MM.1S (cell line): ENCODE measurements around the gene LCAT.

Experiments used
- DNase-seq: peaks from one replicate; pipeline ENCODE4 v3.0.0-alpha.2; 2015
- H2AFZ ChIP-seq: fragments of 300-600 bp; sonication (generic); 2 replicates; pipeline ENCODE4 v1.6.0; 2016; ENCODE audit warnings: antibody characterized with exemption, low read length
- H3F3A ChIP-seq: fragments of 300-600 bp; sonication (generic); 2 replicates; pipeline ENCODE4 v1.6.1; 2016; ENCODE audit warnings: mild to moderate bottlenecking, antibody characterized with exemption, low read length, moderate library complexity, mixed read lengths; ENCODE audit not compliant: insufficient read depth
- H3K27ac ChIP-seq: fragments of 300-600 bp; sonication (generic); 2 replicates; pipeline ENCODE4 v1.5.1; 2016; ENCODE audit warnings: mild to moderate bottlenecking, low read length
- H3K27me3 ChIP-seq: fragments of 300-600 bp; sonication (generic); replicated peaks from 2 replicates; pipeline ENCODE4 v1.6.0; 2016; ENCODE audit warnings: low read length; ENCODE audit not compliant: insufficient read depth
- H3K36me3 ChIP-seq: fragments of 300-600 bp; sonication (generic); replicated peaks from 2 replicates; pipeline ENCODE4 v1.6.1; 2016; ENCODE audit warnings: mild to moderate bottlenecking, low read length, mixed read lengths; ENCODE audit not compliant: insufficient read depth
- H3K4me1 ChIP-seq: fragments of 300-600 bp; sonication (generic); 2 replicates; pipeline ENCODE4 v1.6.1; 2016; ENCODE audit warnings: low read length, mixed read lengths
- H3K4me2 ChIP-seq: fragments of 300-600 bp; sonication (generic); 2 replicates; pipeline ENCODE4 v1.6.0; 2016; ENCODE audit warnings: low read depth, low read length
- H3K4me3 ChIP-seq: fragments of 300-600 bp; sonication (generic); 2 replicates; pipeline ENCODE4 v1.5.1; 2016; ENCODE audit warnings: low read length, mixed read lengths
- H3K79me2 ChIP-seq: fragments of 300-600 bp; sonication (generic); 2 replicates; pipeline ENCODE4 v1.6.1; 2016; ENCODE audit warnings: mixed run types, low read length, mixed read lengths
- H3K9ac ChIP-seq: fragments of 300-600 bp; sonication (generic); 2 replicates; pipeline ENCODE4 v1.6.1; 2016; ENCODE audit warnings: low read length, mixed read lengths
- H3K9me2 ChIP-seq: fragments of 300-600 bp; sonication (generic); replicated peaks from 2 replicates; pipeline ENCODE4 v1.6.1; 2016; ENCODE audit warnings: mild to moderate bottlenecking, low read length, mixed read lengths; ENCODE audit not compliant: insufficient read depth
- H3K9me3 ChIP-seq: fragments of 300-600 bp; sonication (generic); replicated peaks from 2 replicates; pipeline ENCODE4 v1.6.1; 2016; ENCODE audit warnings: mild to moderate bottlenecking, low read length, mixed read lengths; ENCODE audit not compliant: insufficient read depth
- H4K20me1 ChIP-seq: fragments of 300-600 bp; sonication (generic); 2 replicates; pipeline ENCODE4 v1.6.1; 2016; ENCODE audit warnings: mild to moderate bottlenecking, low read length, moderate library complexity, mixed read lengths; ENCODE audit not compliant: insufficient read depth
- EZH2 ChIP-seq: fragments of 300-600 bp; sonication (generic); optimal IDR thresholded peaks from 2 replicates; pipeline ENCODE3; 2017; ENCODE audit warnings: low read depth, mild to moderate bottlenecking, antibody characterized with exemption, low read length, mixed read lengths
- EZH2phosphoT487 ChIP-seq: fragments of 300-600 bp; sonication (generic); IDR thresholded peaks from 2 replicates; pipeline ENCODE4 v1.6.1; 2018; ENCODE audit warnings: antibody characterized with exemption, low read length
- TF ChIP-seq, protein P1 (sequence below): fragments of 300-600 bp; sonication (generic); IDR thresholded peaks from 2 replicates; pipeline ENCODE4 v1.5.1; 2016; ENCODE audit warnings: antibody characterized with exemption, low read length, mixed read lengths

LCAT gene, protein sequence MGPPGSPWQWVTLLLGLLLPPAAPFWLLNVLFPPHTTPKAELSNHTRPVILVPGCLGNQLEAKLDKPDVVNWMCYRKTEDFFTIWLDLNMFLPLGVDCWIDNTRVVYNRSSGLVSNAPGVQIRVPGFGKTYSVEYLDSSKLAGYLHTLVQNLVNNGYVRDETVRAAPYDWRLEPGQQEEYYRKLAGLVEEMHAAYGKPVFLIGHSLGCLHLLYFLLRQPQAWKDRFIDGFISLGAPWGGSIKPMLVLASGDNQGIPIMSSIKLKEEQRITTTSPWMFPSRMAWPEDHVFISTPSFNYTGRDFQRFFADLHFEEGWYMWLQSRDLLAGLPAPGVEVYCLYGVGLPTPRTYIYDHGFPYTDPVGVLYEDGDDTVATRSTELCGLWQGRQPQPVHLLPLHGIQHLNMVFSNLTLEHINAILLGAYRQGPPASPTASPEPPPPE

DNA sequence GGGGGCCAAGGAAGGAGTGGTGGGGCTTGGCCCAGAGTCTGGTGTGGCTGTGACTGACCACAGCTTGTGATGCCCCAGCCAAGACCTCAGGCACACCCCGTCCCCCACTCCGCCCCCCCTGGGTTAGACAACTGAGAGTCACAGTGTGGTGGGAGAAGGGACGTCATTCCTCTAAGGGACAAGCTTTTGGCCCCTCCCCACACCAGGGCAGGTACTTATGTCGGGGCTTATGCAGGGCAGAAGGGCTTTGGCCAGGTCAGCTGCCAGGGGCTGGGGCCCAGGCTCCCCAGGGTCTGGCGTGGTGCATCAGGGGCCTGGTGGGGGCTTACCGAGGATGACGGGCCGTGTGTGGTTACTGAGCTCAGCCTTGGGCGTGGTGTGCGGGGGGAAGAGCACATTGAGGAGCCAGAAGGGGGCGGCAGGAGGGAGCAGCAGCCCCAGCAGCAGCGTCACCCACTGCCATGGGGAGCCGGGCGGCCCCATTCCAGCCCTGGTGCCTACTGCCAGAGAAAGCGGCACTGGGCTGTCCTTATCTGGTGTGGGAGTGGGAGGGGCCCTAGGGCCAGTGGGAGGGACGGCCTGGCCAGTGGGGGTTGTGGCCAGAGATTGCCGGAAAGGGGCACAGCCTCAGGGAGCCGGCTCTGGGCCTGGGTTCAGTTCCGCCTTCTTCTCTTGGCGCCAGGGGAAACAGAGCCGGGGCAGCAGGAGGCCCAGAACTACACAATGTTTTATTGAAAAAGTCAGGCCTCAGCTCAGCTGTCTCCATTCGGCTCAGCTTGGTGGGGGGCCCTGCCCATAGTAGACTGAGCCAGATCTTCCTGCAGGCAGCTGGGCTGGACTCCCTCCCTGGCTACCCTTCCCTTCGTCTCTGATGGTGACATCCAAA is at the start of gene LCAT:
TSS of gene LCAT (minus strand) at position 502 of the 886 bp plus-strand sequence. CDS start at position 483, 19 bp downstream.
- H3K36me3 ChIP-seq: no peaks in the 10 kb centered on the region; the same call in 1 of the 2 replicates
- no peaks in the 10 kb centered on the region for H4K20me1 ChIP-seq
- H2AFZ ChIP-seq: no peak within 1 kb of the TSS
- H3K79me2 ChIP-seq: no peaks in the 10 kb centered on the region
- TF ChIP-seq, protein P1, sequence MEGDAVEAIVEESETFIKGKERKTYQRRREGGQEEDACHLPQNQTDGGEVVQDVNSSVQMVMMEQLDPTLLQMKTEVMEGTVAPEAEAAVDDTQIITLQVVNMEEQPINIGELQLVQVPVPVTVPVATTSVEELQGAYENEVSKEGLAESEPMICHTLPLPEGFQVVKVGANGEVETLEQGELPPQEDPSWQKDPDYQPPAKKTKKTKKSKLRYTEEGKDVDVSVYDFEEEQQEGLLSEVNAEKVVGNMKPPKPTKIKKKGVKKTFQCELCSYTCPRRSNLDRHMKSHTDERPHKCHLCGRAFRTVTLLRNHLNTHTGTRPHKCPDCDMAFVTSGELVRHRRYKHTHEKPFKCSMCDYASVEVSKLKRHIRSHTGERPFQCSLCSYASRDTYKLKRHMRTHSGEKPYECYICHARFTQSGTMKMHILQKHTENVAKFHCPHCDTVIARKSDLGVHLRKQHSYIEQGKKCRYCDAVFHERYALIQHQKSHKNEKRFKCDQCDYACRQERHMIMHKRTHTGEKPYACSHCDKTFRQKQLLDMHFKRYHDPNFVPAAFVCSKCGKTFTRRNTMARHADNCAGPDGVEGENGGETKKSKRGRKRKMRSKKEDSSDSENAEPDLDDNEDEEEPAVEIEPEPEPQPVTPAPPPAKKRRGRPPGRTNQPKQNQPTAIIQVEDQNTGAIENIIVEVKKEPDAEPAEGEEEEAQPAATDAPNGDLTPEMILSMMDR: no peak
- TF ChIP-seq EZH2: no peak
- TF ChIP-seq EZH2phosphoT487: no peak
- H3K4me1 ChIP-seq: no peaks in the 10 kb centered on the region
- 0 out of 2 replicates have a peak, but pooled peaks cover 2% of the 10 kb centered on the region for H3F3A ChIP-seq
- H3K27me3 ChIP-seq: no peaks in the 10 kb centered on the region
- no peak within 1 kb of the TSS for H3K27ac ChIP-seq
- no peak within 1 kb of the TSS for H3K9ac ChIP-seq
- DNase-seq: no peak
- no peaks in the 10 kb centered on the region for H3K9me2 ChIP-seq
- H3K9me3 ChIP-seq: no peaks in the 10 kb centered on the region
- no peak within 1 kb of the TSS for H3K4me2 ChIP-seq
- H3K4me3 ChIP-seq: no peak within 1 kb of the TSS

DNA sequence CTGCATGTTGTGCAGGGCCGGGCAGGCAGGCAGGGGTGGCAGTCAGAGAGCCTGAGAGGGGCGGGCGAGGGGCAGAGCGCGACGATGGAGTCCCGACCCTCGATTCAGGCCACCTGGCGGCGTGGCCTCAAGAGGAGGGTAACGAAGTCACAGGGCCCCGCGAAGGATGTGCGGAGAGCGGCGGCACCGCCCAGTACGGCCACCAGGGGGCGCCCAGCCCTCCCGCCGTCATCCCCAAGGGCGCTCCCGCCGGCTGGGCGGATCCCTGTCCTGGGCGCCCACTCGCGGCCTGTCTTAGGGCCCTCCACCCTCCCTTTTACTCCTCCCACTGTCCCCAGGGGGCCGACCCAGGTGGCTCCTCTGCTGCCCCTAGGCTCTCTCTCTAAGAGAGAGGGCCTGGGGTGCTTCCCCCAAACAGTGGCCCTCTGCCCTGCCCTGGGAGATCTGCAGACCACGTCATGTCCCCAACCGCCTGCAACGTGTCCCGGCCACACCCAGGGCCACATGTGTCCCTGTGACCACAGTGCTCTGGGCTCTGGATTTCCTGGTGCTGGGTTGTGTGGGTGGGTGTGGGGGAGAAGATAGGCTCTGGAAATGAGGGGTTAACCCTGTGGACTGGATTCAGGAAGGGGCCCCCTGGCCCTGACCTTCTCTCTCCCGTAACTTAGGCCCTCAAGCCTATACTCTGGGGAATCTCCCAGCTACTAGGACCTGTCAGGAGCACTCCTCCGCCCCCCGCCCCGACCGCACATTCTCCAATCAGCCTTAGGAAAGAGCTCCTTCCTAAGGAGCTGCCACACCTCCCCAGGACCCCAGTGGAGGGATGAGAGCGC is 49.5 kb upstream of the LCAT start:
- no peaks in the 10 kb centered on the region for H3F3A ChIP-seq
- peak overlapping the region; percentile 100 for H2AFZ ChIP-seq
- no peak for TF ChIP-seq EZH2
- TF ChIP-seq, protein P1: peak; percentile 92
- H3K9me3 ChIP-seq: no peaks in the 10 kb centered on the region
- H3K4me2 ChIP-seq: peak overlapping the region; percentile 95; the same call in 1 of the 2 replicates
- H3K27ac ChIP-seq: no peak overlapping the region
- H3K9me2 ChIP-seq: no peaks in the 10 kb centered on the region
- peak overlapping the region; percentile 65 for H3K9ac ChIP-seq
- no peaks in the 10 kb centered on the region for H3K36me3 ChIP-seq
- H3K4me3 ChIP-seq: peak overlapping the region; percentile 58
- peaks cover 10% of the 10 kb centered on the region for H3K4me1 ChIP-seq
- H3K27me3 ChIP-seq: no peaks in the 10 kb centered on the region
- peak; percentile 79 for DNase-seq
- no peaks in the 10 kb centered on the region for H3K79me2 ChIP-seq
- H4K20me1 ChIP-seq: no peaks in the 10 kb centered on the region

DNA sequence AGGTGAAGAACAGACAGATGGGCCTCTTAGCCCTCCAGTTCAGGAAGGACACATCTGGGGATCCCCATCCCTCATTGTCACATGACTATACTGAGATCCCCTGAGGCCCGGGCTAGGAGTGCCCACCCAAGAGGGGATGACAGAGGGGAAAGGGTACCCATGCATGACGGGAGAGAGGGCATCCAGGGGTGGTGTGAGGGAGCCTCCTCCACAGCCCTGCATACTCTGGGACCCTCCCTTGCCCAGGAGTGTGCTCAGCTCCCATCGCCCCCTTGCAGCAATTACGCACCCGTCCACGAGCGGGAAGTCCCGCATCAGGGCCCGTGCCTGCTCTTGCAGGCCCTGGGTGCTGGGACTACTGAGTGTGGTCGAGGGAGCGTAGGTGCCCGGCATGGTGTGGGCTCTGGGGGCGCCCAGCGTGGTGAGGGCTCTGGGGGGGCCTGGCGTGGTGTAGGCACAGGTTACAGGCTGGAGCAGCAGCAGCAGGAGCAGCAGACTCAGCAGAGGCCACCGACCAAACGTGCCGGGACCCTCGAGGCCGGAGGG is 48.8 kb upstream of the LCAT start:
- H3K4me2 ChIP-seq: peak overlapping the region; percentile 95; the same call in 1 of the 2 replicates
- no peaks in the 10 kb centered on the region for H3K79me2 ChIP-seq
- peak overlapping the region; percentile 58; the same call in 1 of the 2 replicates for H3K4me3 ChIP-seq
- no peaks in the 10 kb centered on the region for H4K20me1 ChIP-seq
- H3K27ac ChIP-seq: no peak overlapping the region
- H3K9me2 ChIP-seq: no peaks in the 10 kb centered on the region
- H2AFZ ChIP-seq: peak overlapping the region; percentile 100
- H3K27me3 ChIP-seq: no peaks in the 10 kb centered on the region
- no peaks in the 10 kb centered on the region for H3F3A ChIP-seq
- H3K9ac ChIP-seq: no peak overlapping the region; the same call in 1 of the 2 replicates
- H3K9me3 ChIP-seq: no peaks in the 10 kb centered on the region
- peaks cover 10% of the 10 kb centered on the region for H3K4me1 ChIP-seq
- DNase-seq: no peak
- TF ChIP-seq, protein P1: no peak
- TF ChIP-seq EZH2: no peak
- no peak for TF ChIP-seq EZH2phosphoT487
- no peaks in the 10 kb centered on the region for H3K36me3 ChIP-seq
